Measurements from ENCODE around the gene ARID5B.

DNA sequence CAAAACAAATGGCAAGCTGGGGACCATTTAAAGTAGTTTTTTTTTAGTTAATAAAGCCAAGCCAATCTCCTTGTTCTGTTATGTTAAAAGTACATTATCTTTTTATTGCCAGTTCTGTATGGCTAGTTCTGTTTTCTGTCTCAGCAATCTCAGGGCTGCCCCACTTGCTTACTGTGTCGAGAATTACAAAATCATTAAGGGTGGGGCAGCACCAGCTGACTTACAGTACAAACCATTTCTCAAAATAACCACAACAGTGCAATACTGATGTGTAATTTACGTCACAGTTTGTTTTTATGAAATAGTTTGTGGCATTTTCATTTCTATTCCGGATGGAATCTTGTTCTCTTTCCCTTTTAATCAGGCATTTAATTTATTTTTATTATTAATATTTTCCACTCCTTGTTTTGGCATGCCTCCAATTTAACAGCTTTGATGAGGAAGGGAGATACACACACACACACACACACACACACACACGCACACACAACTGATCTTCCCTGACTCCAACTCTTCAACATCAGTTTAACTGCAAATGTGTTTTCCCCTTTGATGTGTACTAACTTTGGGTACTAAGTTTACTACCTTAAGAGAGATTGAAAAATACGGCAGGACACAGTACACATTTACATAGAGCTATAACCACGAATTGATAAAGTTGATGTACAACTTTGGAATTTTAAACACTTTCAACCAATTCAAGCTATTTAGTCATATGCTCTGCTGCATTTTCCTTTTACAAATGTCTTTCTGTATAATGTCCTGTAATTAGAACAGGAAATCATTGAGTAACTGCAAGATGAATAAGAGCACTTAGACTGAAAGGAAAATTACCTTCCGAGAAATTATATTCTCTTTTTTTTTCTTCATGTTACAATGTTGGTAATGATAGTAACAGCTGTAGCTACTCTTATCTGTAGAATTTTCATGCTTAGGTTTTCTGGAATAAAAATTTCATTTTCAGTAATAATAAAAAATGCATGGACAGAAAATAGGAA, 91.5 kb downstream of the ARID5B start:
- TF ChIP-seq, protein P1, sequence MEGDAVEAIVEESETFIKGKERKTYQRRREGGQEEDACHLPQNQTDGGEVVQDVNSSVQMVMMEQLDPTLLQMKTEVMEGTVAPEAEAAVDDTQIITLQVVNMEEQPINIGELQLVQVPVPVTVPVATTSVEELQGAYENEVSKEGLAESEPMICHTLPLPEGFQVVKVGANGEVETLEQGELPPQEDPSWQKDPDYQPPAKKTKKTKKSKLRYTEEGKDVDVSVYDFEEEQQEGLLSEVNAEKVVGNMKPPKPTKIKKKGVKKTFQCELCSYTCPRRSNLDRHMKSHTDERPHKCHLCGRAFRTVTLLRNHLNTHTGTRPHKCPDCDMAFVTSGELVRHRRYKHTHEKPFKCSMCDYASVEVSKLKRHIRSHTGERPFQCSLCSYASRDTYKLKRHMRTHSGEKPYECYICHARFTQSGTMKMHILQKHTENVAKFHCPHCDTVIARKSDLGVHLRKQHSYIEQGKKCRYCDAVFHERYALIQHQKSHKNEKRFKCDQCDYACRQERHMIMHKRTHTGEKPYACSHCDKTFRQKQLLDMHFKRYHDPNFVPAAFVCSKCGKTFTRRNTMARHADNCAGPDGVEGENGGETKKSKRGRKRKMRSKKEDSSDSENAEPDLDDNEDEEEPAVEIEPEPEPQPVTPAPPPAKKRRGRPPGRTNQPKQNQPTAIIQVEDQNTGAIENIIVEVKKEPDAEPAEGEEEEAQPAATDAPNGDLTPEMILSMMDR (IDR thresholded peaks at IDR 0.05; ENCODE audit: poor library complexity, severe bottlenecking): no peak
- TF ChIP-seq POLR2AphosphoS5 (IDR thresholded peaks at IDR 0.05): no peak
- TF ChIP-seq, protein P2, sequence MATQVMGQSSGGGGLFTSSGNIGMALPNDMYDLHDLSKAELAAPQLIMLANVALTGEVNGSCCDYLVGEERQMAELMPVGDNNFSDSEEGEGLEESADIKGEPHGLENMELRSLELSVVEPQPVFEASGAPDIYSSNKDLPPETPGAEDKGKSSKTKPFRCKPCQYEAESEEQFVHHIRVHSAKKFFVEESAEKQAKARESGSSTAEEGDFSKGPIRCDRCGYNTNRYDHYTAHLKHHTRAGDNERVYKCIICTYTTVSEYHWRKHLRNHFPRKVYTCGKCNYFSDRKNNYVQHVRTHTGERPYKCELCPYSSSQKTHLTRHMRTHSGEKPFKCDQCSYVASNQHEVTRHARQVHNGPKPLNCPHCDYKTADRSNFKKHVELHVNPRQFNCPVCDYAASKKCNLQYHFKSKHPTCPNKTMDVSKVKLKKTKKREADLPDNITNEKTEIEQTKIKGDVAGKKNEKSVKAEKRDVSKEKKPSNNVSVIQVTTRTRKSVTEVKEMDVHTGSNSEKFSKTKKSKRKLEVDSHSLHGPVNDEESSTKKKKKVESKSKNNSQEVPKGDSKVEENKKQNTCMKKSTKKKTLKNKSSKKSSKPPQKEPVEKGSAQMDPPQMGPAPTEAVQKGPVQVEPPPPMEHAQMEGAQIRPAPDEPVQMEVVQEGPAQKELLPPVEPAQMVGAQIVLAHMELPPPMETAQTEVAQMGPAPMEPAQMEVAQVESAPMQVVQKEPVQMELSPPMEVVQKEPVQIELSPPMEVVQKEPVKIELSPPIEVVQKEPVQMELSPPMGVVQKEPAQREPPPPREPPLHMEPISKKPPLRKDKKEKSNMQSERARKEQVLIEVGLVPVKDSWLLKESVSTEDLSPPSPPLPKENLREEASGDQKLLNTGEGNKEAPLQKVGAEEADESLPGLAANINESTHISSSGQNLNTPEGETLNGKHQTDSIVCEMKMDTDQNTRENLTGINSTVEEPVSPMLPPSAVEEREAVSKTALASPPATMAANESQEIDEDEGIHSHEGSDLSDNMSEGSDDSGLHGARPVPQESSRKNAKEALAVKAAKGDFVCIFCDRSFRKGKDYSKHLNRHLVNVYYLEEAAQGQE (IDR thresholded peaks at IDR 0.05; ENCODE audit: borderline replicate concordance): no peak
- TF ChIP-seq MXI1 (conservative IDR thresholded peaks at IDR 0.05; ENCODE audit: poor library complexity, severe bottlenecking): no peak
- TF ChIP-seq EZH2 (IDR thresholded peaks at IDR 0.05; ENCODE audit: borderline replicate concordance, insufficient read depth, low read length, poor library complexity, severe bottlenecking): no peak
- no peak for TF ChIP-seq RAD21 (conservative IDR thresholded peaks at IDR 0.05)

Data from neural cell (in vitro differentiated cells).